PFSK-1 (cell line): ENCODE data around the gene BRICD5.

Experiments
- FOXP2 ChIP-seq: optimal IDR thresholded peaks from 2 replicates; pipeline ENCODE3; 2011; ENCODE audit warnings: borderline replicate concordance, control low read depth, inconsistent platforms; ENCODE audit not compliant: insufficient read depth; ENCODE audit errors: extremely low read length, extremely low read depth
- POLR2AphosphoS5 ChIP-seq: IDR thresholded peaks from 2 replicates; pipeline ENCODE4 v1.6.1; 2012; ENCODE audit warnings: low read depth, mild to moderate bottlenecking, control low read depth, low read length, moderate library complexity
- SIN3A ChIP-seq: IDR thresholded peaks from 2 replicates; pipeline ENCODE4 v1.6.1; 2012; ENCODE audit warnings: mild to moderate bottlenecking, low read length, moderate library complexity, borderline replicate concordance; ENCODE audit not compliant: insufficient read depth
- TAF1 ChIP-seq: IDR thresholded peaks from 2 replicates; pipeline ENCODE4 v1.6.1; 2012; ENCODE audit warnings: low read length, control low read depth, borderline replicate concordance; ENCODE audit not compliant: insufficient read depth

GRCh38 chr16:2242598-2242997 lies 31.9 kb upstream of the BRICD5 start:
- TF ChIP-seq TAF1 = no peak
- no peak for TF ChIP-seq SIN3A
- TF ChIP-seq POLR2AphosphoS5 = no peak
- no peak for TF ChIP-seq FOXP2
